Measurements from ENCODE around the gene PROK2.
A peak's percentile ranks its signal among the peaks of the same experiment; 100 is the strongest.

PROK2 gene

DNA sequence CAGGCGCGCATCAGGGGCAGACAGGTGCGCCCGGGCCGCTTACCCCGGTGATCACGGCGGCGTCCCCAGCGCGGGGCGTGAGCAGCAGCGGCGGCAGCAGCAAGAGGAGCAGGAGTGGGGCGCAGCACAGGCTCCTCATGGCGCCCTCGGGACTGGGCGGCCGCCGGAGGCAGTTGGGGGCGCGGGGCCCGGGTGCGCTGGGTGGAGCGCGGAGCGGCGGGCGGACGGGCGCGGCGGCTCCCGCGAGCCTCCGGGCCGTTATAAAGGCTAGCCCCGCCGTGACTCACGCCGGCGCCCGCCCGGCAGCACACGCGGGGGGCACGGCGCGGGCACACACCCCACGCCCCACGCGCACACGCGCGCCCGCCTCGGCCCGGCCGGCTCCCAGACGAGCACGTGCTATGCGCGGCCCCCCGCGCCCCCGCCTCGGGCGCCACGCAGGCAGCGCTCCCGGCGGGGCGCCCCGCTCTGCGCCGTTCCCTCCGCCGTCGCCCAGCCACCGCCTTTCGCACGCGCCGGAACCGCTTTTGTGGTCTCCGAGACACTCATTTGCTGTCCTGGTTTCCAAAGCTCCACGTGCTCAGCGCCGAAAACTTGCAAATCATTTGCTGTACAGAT, at the start of gene PROK2:
PROK2 (minus strand) TSS at position 235 of the 618 bp plus-strand sequence; CDS start at position 139, 96 bp downstream.
- peak; percentile 13 to 47 for DNase-seq (ENCODE audit: low read depth in 2 of 2)

GRCh38 chr3:71831599-71831998, 46.7 kb upstream of the PROK2 start:
- no peak for DNase-seq (ENCODE audit: low read depth in 2 of 2)

- no peak for DNase-seq (ENCODE audit: low read depth in 2 of 2)
Measured at GRCh38 chr3:71825551-71826283, 40.8 kb upstream of the PROK2 start.

DNA sequence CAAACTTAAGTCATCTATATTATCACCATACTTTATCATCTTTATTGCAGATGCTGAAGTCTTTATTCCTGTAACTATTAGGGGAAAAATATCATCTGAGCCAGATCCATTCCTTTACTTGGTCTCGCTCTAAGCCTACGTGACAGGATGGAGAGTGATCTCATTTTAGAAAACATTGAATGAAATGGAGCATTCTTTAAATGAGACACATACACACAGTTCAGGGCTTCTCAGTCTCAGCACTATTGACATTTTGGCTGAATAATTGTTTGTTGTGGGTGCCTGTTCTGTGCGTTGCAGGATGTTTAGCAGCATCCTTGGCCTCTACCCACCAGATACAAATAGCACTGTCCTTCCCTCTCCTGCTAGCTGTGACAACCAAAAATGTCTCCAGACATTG, 36.2 kb upstream of the PROK2 start:
- DNase-seq (ENCODE audit: low read depth in 2 of 2), result no peak

GRCh38 chr3:71817262-71817661, 32.3 kb upstream of the PROK2 start:
- no peak for DNase-seq (ENCODE audit: low read depth in 2 of 2)

DNA sequence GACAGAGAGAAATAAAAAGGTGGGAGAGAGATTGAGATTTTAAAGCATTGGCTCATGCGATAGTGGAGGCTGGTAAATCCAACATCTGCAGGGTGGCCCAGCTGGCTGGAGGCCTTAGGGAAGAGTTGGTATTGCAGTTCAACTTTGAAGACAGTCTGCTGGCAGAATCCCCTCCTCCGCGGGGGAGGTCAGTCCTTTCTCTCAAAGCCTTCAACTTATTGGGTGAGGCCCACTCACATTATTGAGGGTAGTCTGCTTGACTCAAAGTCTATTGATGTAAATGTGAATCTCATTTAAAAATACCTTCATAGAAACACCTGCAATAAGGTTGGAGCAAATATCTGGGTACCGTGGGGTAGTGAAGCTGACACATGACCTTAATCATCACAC, 31.8 kb upstream of the PROK2 start:
- no peak for DNase-seq (ENCODE audit: low read depth in 2 of 2)

DNA sequence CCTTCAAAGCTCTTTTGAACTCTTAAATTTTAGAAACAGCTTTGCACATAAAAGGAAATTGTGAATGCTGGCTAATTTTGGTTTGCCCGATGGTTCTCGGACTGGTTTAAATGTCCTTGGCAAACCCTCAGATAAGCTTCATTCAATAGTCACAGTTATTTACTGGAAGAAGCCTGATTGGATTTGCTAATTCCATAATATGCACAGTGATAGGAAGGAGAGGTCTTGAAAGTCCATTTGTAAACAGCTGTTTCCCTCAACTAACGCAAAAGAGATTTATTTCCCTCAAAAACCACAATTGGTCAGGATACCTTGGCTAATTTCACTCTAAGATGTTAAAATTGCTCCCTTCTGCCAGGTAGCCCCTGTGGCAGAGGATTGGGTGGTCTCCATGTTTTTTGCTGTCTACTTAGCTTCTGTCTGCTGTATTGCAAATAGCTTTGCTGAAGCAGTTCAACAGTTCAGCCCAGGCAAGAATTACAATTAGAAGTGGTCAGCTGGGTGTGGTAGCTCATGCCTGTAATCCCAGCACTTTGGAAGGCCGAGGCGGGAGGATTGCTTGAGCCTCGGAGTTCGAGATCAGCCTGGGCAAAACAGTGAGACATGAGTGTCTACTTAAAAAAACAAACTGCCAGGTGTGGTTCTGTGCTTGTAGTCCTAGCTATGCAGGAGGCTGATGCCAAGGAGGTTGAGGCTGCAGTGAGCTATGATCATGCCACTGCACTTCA, 30.6 kb upstream of the PROK2 start:
- DNase-seq (ENCODE audit: low read depth in 2 of 2), result no peak

GRCh38 chr3:71813704-71814103, 28.8 kb upstream of the PROK2 start:
- no peak for DNase-seq (ENCODE audit: low read depth in 2 of 2)

- no peak for DNase-seq (ENCODE audit: low read depth in 2 of 2)
Measured at GRCh38 chr3:71813073-71813472, 28.1 kb upstream of the PROK2 start.

GRCh38 chr3:71810056-71810455, 25.1 kb upstream of the PROK2 start:
- DNase-seq (ENCODE audit: low read depth in 2 of 2), result no peak

GRCh38 chr3:71809321-71810026, 24.5 kb upstream of the PROK2 start:
- no peak for DNase-seq (ENCODE audit: low read depth in 2 of 2)

GRCh38 chr3:71806736-71807135, 21.8 kb upstream of the PROK2 start:
- DNase-seq (ENCODE audit: low read depth in 2 of 2), result no peak

DNA sequence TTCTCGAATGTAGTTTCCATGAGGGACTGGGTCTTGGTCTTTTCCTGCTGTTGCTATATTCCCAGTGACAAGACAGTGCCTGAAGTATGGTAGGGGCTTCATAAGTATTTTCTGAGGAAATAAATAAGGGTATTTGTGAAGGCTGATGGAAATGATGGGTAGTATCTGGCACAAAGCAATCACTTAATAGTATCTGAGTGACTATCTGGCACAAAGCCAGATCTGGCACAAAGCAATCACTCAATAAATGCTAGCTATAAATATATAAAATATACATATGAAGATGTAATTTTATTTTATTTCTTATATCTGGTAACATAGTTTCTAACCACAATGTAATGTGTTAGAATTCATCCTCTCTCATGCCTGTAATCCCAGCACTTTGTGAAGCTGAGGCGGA, 20.7 kb upstream of the PROK2 start:
- DNase-seq (ENCODE audit: low read depth in 2 of 2), result no peak

- no peak for DNase-seq (ENCODE audit: low read depth in 2 of 2)
Measured at GRCh38 chr3:71805199-71805598, 20.3 kb upstream of the PROK2 start.

DNA sequence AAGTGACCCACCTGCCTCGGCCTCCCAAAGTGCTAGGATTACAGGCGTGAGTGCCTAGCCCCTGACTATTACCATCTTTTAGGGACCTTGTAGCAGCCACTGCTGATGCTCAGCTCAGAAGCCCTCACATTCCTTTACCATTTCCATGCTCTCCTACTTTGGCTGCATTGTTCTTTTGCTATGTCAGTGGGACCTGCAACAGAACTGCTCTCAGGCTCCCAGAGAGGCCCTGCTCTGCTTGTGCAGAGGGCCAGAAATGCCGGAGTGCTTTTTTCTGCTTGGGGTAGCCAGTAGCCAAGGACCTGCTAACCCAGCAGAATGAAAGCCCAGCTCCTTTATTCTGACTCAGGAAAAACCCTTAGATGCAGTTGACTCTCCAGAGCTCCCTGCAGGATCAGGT, 18.3 kb upstream of the PROK2 start:
- no peak for DNase-seq (ENCODE audit: low read depth in 2 of 2)

GRCh38 chr3:71801986-71802385, 17.0 kb upstream of the PROK2 start:
- DNase-seq (ENCODE audit: low read depth in 2 of 2), result no peak

- DNase-seq (ENCODE audit: low read depth in 2 of 2), result no peak
Measured at GRCh38 chr3:71800023-71800422, 15.1 kb upstream of the PROK2 start.

DNA sequence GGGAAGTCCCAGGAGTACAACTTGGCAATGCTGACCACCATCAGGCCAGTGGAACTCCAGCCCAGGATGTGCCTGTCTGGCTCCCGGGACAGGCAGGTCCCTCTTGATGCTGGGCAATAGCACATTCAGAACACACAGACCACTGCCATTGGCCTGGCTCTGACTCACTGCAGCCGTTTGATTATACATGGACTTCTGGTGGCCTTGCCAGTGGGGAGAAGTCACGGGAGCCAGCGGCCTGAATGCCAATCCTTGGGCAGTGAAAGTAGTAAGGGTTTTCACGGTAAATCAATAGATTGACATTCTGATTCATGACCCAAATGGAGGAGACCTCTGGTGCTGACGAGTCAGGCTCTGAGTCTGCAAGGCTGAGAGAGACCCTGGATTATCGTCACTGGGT, 12.5 kb upstream of the PROK2 start:
- DNase-seq (ENCODE audit: low read depth in 2 of 2), result no peak

DNA sequence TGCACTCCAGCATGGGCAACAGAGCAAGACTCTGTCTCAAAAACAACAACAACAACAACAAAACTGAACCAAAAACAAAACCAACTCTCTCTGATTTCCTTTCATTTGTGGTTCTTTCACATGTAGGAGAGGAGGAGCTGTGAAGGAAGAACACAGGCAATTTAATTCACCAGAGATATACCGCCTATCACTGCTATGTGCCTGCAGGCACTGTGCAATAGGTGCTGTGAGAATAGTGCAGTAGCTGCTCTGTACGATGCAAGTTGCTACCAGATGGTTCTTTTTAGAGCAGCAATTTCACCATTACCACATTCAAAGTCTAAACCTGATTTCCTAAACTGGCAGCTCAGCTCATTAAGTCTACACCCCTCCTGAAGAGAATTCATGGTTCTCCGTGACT, 11.3 kb upstream of the PROK2 start:
- no peak for DNase-seq (ENCODE audit: low read depth in 2 of 2)

- no peak for DNase-seq (ENCODE audit: low read depth in 2 of 2)
Measured at GRCh38 chr3:71791634-71792033, 6.7 kb upstream of the PROK2 start.

- DNase-seq (ENCODE audit: low read depth in 2 of 2), result no peak
Measured at GRCh38 chr3:71789922-71790321, 5.0 kb upstream of the PROK2 start.

GRCh38 chr3:71787851-71788405, 3.0 kb upstream of the PROK2 start:
- no peak for DNase-seq (ENCODE audit: low read depth in 2 of 2)
